Measurements from ENCODE around the gene TBC1D3L.
"Not testable (repeated sequence)": the region's sequence is repeated elsewhere in the genome, so short reads cannot be mapped to it uniquely, and the experiment has no call there.

TBC1D3L gene

DNA sequence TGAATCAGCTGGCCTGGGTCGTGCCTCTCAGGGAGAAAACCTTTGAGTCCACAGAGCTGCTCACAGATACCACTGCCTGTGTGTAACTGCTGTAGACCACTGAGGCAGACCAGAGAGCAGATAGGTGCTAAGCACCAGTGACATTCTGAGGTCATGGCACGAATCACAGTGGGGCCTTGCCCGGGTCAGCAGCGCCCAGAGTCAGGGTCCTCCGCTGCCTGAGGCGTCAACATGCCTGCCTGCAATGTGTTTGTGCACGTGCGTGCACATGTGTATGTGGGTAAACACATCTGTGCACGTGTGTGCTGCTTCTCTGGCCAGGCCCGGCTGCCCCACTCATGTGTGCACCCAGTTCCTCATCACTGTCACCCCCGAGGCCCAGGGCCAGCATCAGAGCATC, at the start of gene TBC1D3L:
TBC1D3L (minus strand) TSS at position 101 of the 400 bp plus-strand sequence. CDS start 1,540 bp downstream, outside the sequence.
- DNase-seq (ENCODE audit: low read depth): not testable (repeated sequence)

DNA sequence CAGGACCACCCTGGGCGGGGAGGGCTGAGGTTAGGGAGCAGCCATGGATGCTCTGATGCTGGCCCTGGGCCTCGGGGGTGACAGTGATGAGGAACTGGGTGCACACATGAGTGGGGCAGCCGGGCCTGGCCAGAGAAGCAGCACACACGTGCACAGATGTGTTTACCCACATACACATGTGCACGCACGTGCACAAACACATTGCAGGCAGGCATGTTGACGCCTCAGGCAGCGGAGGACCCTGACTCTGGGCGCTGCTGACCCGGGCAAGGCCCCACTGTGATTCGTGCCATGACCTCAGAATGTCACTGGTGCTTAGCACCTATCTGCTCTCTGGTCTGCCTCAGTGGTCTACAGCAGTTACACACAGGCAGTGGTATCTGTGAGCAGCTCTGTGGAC, 14.8 kb upstream of the TBC1D3L start, which contains the start of gene TBC1D3D:
TBC1D3D (plus strand) TSS at position 301 of the 400 bp plus-strand sequence. CDS start 1,585 bp downstream, outside the sequence.
- not testable (repeated sequence) for DNase-seq (ENCODE audit: low read depth)

All from GM04503 (cell line).